RWPE1 (cell line): ENCODE results near the gene KCTD5.

ENCODE experiments used
- CTCF ChIA-PET: fragments of 350-600 bp; sonication (Branson Sonifier 250); formaldehyde crosslinking; extraction: SDS; loops from one replicate; lab custom pipeline; 2021; lab: Yijun Ruan, JAX
- POLR2A ChIA-PET: fragments of 400-600 bp; formaldehyde crosslinking; extraction: SDS; loops from one replicate; lab custom pipeline; 2020; ENCODE audit warnings: antibody characterized with exemption; ENCODE audit not compliant: low non-redundant PET; lab: Yijun Ruan, JAX
- DNase-seq: peaks from one replicate; pipeline ENCODE4 v3.0.0; 2012; ENCODE audit warnings: low spot score
- H3K27ac ChIP-seq: fragments of 450-650 bp; 2 replicates; pipeline ENCODE4 v1.5.1; 2017
- TF ChIP-seq, protein P1 (sequence below): fragments of 450-650 bp; conservative IDR thresholded peaks from 2 replicates; pipeline ENCODE4 v1.5.1; 2017; ENCODE audit warnings: low read depth, mild to moderate bottlenecking

Gene KCTD5

DNA sequence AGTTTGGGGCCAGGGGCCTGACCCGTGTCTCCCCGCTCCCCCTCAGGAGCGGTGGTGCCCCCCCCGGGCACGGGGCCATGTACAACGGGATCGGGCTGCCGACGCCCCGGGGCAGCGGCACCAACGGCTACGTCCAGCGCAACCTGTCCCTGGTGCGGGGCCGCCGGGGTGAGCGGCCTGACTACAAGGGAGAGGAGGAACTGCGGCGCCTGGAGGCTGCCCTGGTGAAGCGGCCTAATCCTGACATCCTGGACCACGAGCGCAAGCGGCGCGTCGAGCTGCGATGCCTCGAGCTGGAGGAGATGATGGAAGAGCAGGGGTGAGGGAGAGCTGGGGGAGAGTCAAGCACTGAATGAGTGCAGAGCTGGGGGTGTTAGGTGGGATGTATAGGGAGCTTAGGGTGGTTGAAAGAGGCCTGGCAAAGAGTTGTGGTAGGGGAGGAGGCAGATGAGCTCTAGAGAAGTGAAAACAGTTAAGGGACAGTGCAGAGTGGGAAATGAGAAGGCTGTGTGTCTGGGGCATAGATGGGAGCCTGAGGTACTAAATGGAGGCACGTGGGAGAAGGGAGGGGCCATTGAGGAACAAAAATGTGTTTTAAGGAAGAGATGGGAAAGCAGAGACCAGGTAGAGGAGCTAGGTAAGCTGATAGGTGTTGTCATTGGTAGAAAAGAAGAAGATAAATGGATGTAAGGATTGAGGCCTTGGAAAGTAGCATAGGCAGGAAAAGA lies 74.1 kb downstream of the KCTD5 start:
- ChIA-PET CTCF (no interaction called here), POLR2A (interaction anchor here (0.7 kb wide), 1 partner anchor 12 kb away, joined by 3 read pairs; no protein-coding TSS in a partner anchor)
- DNase-seq, result no peak
- TF ChIP-seq, protein P1, sequence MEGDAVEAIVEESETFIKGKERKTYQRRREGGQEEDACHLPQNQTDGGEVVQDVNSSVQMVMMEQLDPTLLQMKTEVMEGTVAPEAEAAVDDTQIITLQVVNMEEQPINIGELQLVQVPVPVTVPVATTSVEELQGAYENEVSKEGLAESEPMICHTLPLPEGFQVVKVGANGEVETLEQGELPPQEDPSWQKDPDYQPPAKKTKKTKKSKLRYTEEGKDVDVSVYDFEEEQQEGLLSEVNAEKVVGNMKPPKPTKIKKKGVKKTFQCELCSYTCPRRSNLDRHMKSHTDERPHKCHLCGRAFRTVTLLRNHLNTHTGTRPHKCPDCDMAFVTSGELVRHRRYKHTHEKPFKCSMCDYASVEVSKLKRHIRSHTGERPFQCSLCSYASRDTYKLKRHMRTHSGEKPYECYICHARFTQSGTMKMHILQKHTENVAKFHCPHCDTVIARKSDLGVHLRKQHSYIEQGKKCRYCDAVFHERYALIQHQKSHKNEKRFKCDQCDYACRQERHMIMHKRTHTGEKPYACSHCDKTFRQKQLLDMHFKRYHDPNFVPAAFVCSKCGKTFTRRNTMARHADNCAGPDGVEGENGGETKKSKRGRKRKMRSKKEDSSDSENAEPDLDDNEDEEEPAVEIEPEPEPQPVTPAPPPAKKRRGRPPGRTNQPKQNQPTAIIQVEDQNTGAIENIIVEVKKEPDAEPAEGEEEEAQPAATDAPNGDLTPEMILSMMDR, result no peak
- peak overlapping the region; percentile 39 for H3K27ac ChIP-seq

DNA sequence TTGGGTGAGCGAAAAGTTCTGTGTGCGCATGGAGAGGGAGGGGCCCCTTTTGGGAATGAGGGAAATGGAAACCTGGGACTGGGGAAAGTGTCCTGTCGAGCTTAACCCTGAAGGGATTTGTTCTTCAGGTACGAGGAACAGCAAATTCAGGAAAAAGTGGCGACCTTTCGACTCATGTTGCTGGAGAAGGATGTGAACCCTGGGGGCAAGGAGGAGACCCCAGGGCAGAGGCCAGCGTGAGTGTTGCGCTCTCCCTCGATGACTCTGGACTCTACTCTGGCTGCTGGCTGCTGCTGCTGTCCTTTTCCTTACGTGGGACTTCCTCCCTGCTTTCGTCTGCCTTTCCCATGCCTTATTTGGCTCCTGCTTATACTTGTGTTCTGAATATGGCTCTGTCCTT lies 75.0 kb downstream of the KCTD5 start:
- ChIA-PET CTCF (interaction anchor here (0.7 kb wide), 2 partner anchors 21 to 82 kb away, joined by 3 to 4 read pairs; no protein-coding TSS in a partner anchor), POLR2A (no interaction called here)
- no peak for DNase-seq
- H3K27ac ChIP-seq, result no peak overlapping the region
- TF ChIP-seq, protein P1, result no peak
